ENCODE results near the gene SLC6A8. TPM values are rescaled to one million over a fixed set of nuclear protein-coding genes. Genes with fewer than 3 reads are reported as not detected.
"Not testable (repeated sequence)": the region's sequence is repeated elsewhere in the genome, so short reads cannot be mapped to it uniquely, and the experiment has no call there.

SLC6A8 gene
- total and polyA plus RNA-seq, 2 experiments from 2014 or later, result 29.0 to 35.8 TPM

DNA sequence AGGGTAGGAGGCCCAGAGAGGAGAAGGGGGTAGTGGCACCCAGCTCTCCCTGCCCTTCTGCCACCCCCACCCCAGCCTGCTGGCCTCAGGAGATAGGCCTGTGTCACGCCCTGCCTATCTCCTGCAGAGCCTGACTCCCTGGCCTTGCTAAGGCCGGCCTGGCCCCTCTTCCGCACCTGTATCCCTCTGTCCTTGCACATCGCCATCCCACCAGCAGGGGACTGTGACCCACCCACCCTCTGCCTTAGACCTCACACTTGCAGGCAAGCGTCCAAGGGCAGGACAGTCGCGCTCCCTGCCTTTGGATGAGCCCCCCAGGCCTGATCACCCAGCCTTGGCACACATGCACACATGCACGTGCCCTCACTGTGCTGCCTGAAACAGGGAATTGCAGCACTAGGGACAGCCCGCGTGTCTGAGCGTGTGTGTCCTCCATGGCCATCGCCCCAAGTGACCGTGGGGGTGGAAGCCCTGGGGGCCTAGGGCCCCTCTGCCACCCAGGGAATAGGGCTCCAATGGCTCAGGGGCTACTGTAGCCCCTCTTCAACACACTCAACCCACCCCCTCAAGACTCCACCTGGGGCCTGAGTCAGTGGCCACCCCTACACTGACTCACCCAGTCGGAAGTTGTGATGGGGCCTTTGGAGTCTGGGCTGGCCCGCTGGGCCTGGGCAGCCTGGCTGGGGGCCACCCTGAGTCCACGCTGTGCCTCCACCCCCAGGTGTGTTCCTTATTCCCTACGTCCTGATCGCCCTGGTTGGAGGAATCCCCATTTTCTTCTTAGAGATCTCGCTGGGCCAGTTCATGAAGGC is 2.1 kb downstream of the SLC6A8 start:
- Histone ChIP-seq H3K27ac (no peak overlapping the region), H3K4me3 (peak overlapping the region; percentile 51), H3K4me1 (ENCODE audit: low read depth) (peaks cover 6% of the 10 kb centered on the region), H3K27me3 (no peaks in the 10 kb centered on the region), H3K36me3 (no peaks in the 10 kb centered on the region), H3K9me3 (ENCODE audit: low read depth) (no peaks in the 10 kb centered on the region)
- TF ChIP-seq, protein P1, sequence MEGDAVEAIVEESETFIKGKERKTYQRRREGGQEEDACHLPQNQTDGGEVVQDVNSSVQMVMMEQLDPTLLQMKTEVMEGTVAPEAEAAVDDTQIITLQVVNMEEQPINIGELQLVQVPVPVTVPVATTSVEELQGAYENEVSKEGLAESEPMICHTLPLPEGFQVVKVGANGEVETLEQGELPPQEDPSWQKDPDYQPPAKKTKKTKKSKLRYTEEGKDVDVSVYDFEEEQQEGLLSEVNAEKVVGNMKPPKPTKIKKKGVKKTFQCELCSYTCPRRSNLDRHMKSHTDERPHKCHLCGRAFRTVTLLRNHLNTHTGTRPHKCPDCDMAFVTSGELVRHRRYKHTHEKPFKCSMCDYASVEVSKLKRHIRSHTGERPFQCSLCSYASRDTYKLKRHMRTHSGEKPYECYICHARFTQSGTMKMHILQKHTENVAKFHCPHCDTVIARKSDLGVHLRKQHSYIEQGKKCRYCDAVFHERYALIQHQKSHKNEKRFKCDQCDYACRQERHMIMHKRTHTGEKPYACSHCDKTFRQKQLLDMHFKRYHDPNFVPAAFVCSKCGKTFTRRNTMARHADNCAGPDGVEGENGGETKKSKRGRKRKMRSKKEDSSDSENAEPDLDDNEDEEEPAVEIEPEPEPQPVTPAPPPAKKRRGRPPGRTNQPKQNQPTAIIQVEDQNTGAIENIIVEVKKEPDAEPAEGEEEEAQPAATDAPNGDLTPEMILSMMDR (IDR thresholded peaks at IDR 0.05; ENCODE audit: low read depth, low read length), result no peak
- DNase-seq (ENCODE audit: low read depth in 1 of 2, low spot score in 1 of 2), result no peak

DNA sequence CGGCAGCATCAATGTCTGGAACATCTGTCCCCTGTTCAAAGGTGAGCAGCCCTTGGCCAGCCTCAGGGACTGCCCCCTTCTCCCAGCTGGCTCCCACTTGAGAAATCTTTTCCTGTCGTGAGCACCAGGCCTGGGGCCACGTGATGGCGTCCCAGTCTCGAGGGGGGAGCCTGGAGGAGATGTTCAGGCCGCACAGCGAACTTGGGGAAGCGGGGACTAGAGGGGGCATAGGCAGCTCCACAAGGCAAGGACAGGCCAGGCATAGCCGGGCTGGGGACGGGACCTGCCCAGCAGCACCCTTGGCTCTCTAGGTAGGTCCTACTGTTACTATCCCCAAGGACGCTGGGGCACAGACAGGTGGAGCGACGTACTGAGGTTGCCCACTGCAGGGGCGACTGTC is 2.7 kb downstream of the SLC6A8 start:
- H3K27me3 ChIP-seq, result no peaks in the 10 kb centered on the region
- no peak for DNase-seq (ENCODE audit: low read depth in 1 of 2, low spot score in 1 of 2)
- H3K27ac ChIP-seq, result no peak overlapping the region
- peaks cover 2% of the 10 kb centered on the region for H3K4me1 ChIP-seq (ENCODE audit: low read depth)
- H3K36me3 ChIP-seq, result no peaks in the 10 kb centered on the region
- TF ChIP-seq, protein P1 (IDR thresholded peaks at IDR 0.05; ENCODE audit: low read depth, low read length), result no peak
- no peak overlapping the region for H3K4me3 ChIP-seq
- H3K9me3 ChIP-seq (ENCODE audit: low read depth), result no peaks in the 10 kb centered on the region

DNA sequence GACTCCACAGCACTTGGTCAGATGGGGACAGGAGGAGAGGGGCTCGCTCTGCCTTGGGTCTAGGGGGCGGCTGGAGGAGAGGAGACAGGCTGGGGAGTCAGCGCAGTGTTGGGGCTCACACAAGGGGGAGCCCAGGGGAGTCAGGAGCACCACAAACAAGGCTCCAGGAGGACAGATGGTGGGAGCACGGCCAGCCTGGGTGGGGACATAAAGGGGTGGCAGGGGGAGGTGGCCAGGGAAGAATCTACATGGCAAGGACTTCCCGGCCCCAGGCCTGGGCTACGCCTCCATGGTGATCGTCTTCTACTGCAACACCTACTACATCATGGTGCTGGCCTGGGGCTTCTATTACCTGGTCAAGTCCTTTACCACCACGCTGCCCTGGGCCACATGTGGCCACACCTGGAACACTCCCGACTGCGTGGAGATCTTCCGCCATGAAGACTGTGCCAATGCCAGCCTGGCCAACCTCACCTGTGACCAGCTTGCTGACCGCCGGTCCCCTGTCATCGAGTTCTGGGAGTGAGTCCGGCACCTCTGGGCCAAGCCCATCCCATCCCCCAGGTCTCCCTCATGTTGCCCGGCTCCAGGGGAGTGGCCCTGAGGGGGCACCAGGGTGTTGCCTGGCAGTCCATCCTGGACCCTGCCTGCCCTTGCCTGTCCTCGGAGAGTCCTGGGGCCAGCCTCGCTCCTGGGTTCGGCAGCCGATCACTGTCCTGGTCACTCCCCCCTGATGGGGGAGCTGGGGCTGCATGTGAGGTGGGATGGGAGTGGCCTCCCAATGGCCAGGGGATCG is 3.5 kb downstream of the SLC6A8 start:
- H3K27me3 ChIP-seq; H3K4me3 ChIP-seq; DNase-seq (ENCODE audit: low read depth in 1 of 2, low spot score in 1 of 2); H3K4me1 ChIP-seq (ENCODE audit: low read depth); H3K27ac ChIP-seq; H3K36me3 ChIP-seq; H3K9me3 ChIP-seq (ENCODE audit: low read depth): not testable (repeated sequence)

DNA sequence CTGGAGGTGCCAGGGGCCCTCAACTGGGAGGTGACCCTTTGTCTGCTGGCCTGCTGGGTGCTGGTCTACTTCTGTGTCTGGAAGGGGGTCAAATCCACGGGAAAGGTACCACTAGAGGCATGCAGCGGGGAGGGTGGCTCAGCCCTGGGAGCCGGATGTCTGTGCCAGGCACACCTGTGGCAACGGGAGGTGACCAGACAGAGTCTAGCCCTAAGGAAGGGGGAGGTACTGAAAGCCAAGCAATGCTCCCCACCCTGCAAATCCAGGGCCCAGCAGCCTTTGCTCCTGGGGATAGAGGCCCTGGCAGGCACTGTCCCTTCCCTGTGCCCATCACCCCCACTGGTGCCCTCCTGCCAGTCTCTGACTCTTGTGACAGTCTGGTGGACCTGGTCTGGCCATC is 4.3 kb downstream of the SLC6A8 start:
- Histone ChIP-seq H3K9me3 (ENCODE audit: low read depth) (no peaks in the 10 kb centered on the region), H3K4me1 (ENCODE audit: low read depth) (no peaks in the 10 kb centered on the region), H3K36me3 (no peaks in the 10 kb centered on the region), H3K4me3 (no peak overlapping the region), H3K27ac (no peak overlapping the region), H3K27me3 (no peaks in the 10 kb centered on the region)
- DNase-seq (ENCODE audit: low read depth in 1 of 2, low spot score in 1 of 2), result no peak
- TF ChIP-seq, protein P1 (IDR thresholded peaks at IDR 0.05; ENCODE audit: low read depth, low read length), result no peak

DNA sequence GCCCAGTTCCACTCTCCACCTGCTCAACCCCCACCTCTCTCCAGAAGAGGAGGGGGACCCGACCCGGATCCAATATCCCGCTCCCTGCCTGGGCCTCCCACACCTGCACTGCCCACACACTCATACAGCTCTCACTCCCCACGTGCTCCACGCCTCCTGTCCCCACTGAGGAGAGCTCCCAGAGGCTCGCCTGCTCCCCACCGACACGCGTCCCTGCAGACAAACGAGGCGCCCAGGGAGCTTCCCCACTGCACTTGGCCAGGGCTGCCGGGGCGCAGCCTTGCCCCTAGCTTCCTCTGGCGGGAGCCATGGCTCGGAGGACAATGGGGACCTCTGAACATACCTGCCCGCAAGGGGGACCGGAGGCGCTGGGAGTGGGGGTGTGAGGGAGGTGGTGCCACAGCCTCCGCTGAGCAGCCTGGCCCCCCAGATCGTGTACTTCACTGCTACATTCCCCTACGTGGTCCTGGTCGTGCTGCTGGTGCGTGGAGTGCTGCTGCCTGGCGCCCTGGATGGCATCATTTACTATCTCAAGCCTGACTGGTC is 5.0 kb downstream of the SLC6A8 start:
- Histone ChIP-seq H3K4me3 (no peak overlapping the region), H3K36me3 (no peaks in the 10 kb centered on the region), H3K27me3 (no peaks in the 10 kb centered on the region), H3K4me1 (ENCODE audit: low read depth) (no peaks in the 10 kb centered on the region), H3K9me3 (ENCODE audit: low read depth) (no peaks in the 10 kb centered on the region), H3K27ac (no peak overlapping the region)
- no peak for DNase-seq (ENCODE audit: low read depth in 1 of 2, low spot score in 1 of 2)
- TF ChIP-seq, protein P1 (IDR thresholded peaks at IDR 0.05; ENCODE audit: low read depth, low read length), result no peak
